HG03159 (cell line): ENCODE measurements around the gene CTBP2.

ENCODE experiments used
- ATAC-seq: cut with Tn5 transposase; IDR thresholded peaks from one replicate; pipeline ENCODE4 v1.9.1; 2021; ENCODE audit warnings: mild to moderate bottlenecking, moderate library complexity; ENCODE audit not compliant: unreplicated experiment

The CTBP2 gene

GRCh38 chr10:125111118-125111727, 49.1 kb downstream of the CTBP2 start:
- no peak for ATAC-seq

- no peak for ATAC-seq
Observed at GRCh38 chr10:125107965-125108580, 52.3 kb downstream of the CTBP2 start.

GRCh38 chr10:125107166-125107949, 53.0 kb downstream of the CTBP2 start:
- ATAC-seq = no peak

- no peak for ATAC-seq
Observed at GRCh38 chr10:125106586-125106985, 53.8 kb downstream of the CTBP2 start.

GRCh38 chr10:125105706-125106255, 54.6 kb downstream of the CTBP2 start:
- ATAC-seq = no peak

- ATAC-seq = no peak
Observed at GRCh38 chr10:125105155-125105554, 55.2 kb downstream of the CTBP2 start.

GRCh38 chr10:125104559-125104958, 55.8 kb downstream of the CTBP2 start:
- no peak for ATAC-seq

- ATAC-seq = no peak
Observed at GRCh38 chr10:125103924-125104323, 56.4 kb downstream of the CTBP2 start.

GRCh38 chr10:125103466-125103865, 56.9 kb downstream of the CTBP2 start:
- no peak for ATAC-seq

- no peak for ATAC-seq
Observed at GRCh38 chr10:125102821-125103220, 57.5 kb downstream of the CTBP2 start.

- ATAC-seq = no peak
Observed at GRCh38 chr10:125102246-125102645, 58.1 kb downstream of the CTBP2 start.

- no peak for ATAC-seq
Observed at GRCh38 chr10:125101581-125101980, 58.8 kb downstream of the CTBP2 start.

GRCh38 chr10:125101049-125101448, 59.3 kb downstream of the CTBP2 start:
- no peak for ATAC-seq

GRCh38 chr10:125097409-125098070, 62.8 kb downstream of the CTBP2 start:
- no peak for ATAC-seq

GRCh38 chr10:125096975-125097374, 63.4 kb downstream of the CTBP2 start:
- ATAC-seq = no peak

GRCh38 chr10:125096371-125096770, 64.0 kb downstream of the CTBP2 start:
- ATAC-seq = no peak

- no peak for ATAC-seq
Observed at GRCh38 chr10:125095776-125096175, 64.6 kb downstream of the CTBP2 start.

- ATAC-seq = no peak
Observed at GRCh38 chr10:125095228-125095627, 65.1 kb downstream of the CTBP2 start.

- ATAC-seq = no peak
Observed at GRCh38 chr10:125094806-125095205, 65.6 kb downstream of the CTBP2 start.

- no peak for ATAC-seq
Observed at GRCh38 chr10:125093974-125094705, 66.2 kb downstream of the CTBP2 start.
